Fibroblast of lung (primary cell): ENCODE results near the gene NDUFA11. TPM values are rescaled to one million over a fixed set of nuclear protein-coding genes. Genes with fewer than 3 reads are reported as not detected.

Source experiments
- DNase-seq, 2 donors: peaks; one replicate each; pipeline versions ENCODE4 v3.0.0 to v3.0.0-alpha.2; 2010; ENCODE audit warnings: low read depth in 2 of 2
- H2AFZ ChIP-seq: 2 replicates; pipeline ENCODE4 v1.5.1; 2012; ENCODE audit warnings: low read length, control low read depth, inconsistent platforms
- H3K27ac ChIP-seq: 2 replicates; pipeline ENCODE4 v1.5.1; 2011; ENCODE audit warnings: low read length, control low read depth; ENCODE audit not compliant: insufficient read depth
- H3K27me3 ChIP-seq: 2 replicates; pipeline ENCODE4 v1.5.1; 2011; ENCODE audit warnings: mild to moderate bottlenecking, low read length; ENCODE audit not compliant: control insufficient read depth, insufficient read depth
- H3K36me3 ChIP-seq: 2 replicates; pipeline ENCODE4 v1.5.1; 2011; ENCODE audit warnings: low read length; ENCODE audit not compliant: control insufficient read depth, insufficient read depth
- H3K4me1 ChIP-seq: 2 replicates; pipeline ENCODE4 v1.5.1; 2011; ENCODE audit warnings: low read length; ENCODE audit not compliant: control insufficient read depth, insufficient read depth; ENCODE audit errors: extremely low read depth
- H3K4me2 ChIP-seq: 2 replicates; pipeline ENCODE4 v1.5.1; 2011; ENCODE audit warnings: low read length, control low read depth; ENCODE audit not compliant: insufficient read depth; ENCODE audit errors: extremely low read depth
- H3K4me3 ChIP-seq, 4 experiments: fragments of 200-600 bp in 1 of 4; sonication (generic) in 1 of 4; replicated peaks in 1 of 4; 2 replicates each; pipeline ENCODE4 v1.5.1; 2011 to 2016; ENCODE audit warnings: low read length in 4 of 4, low read depth in 3 of 4, mild to moderate bottlenecking in 3 of 4, control low read depth in 2 of 4, inconsistent platforms in 1 of 4, mixed read lengths in 1 of 4; ENCODE audit not compliant: insufficient read depth in 1 of 4; ENCODE audit errors: control extremely low read depth in 1 of 4
- H3K79me2 ChIP-seq: 2 replicates; pipeline ENCODE4 v1.5.1; 2012; ENCODE audit warnings: mild to moderate bottlenecking, low read length, inconsistent platforms; ENCODE audit not compliant: control insufficient read depth, insufficient read depth
- H3K9ac ChIP-seq: 2 replicates; pipeline ENCODE4 v1.5.1; 2011; ENCODE audit warnings: mild to moderate bottlenecking, low read length, control low read depth; ENCODE audit not compliant: insufficient read depth
- H3K9me3 ChIP-seq: 2 replicates; pipeline ENCODE4 v1.5.1; 2012; ENCODE audit warnings: low read depth, low read length; ENCODE audit not compliant: control insufficient read depth, insufficient read depth
- H4K20me1 ChIP-seq: 2 replicates; pipeline ENCODE4 v1.5.1; 2011; ENCODE audit warnings: low read length; ENCODE audit not compliant: control insufficient read depth, insufficient read depth; ENCODE audit errors: extremely low read depth
- CTCF ChIP-seq, 2 donors: IDR thresholded peaks in 1 of 2; conservative IDR thresholded peaks in 1 of 2; 1 replicate in 1 of 2; 2 replicates in 1 of 2; pipeline ENCODE4 v1.5.1; 2011 to 2012; ENCODE audit warnings: low read length in 2 of 2, control low read depth in 1 of 2, inconsistent platforms in 1 of 2, low read depth in 1 of 2, mild to moderate bottlenecking in 1 of 2
- EZH2 ChIP-seq: IDR thresholded peaks from 2 replicates; pipeline ENCODE4 v1.5.1; 2012; ENCODE audit warnings: low read length, control low read depth, mild to moderate bottlenecking; ENCODE audit errors: missing control alignments
- polyA plus RNA-seq, 2 donors: library from polyadenylated mRNA; depleted of rRNA in 1 of 2; stranded (reverse) in 1 of 2; unstranded in 1 of 2; fragments of >200 nt; gene quantifications; 2 replicates each; pipeline ENCODE4 v1.2.1, GENCODE V29; 2011 to 2012; ENCODE audit warnings: missing spikeins in 1 of 2
- total RNA-seq: library from RNA; depleted of rRNA; stranded (reverse); fragments of >200 nt; gene quantifications from 2 replicates; pipeline ENCODE4 v1.2.1, GENCODE V29; 2014

Gene NDUFA11
- total and polyA plus RNA-seq, 2 donors (not counting 1 experiment from before 2014, with no cell fraction given): 212 to 271 TPM

DNA sequence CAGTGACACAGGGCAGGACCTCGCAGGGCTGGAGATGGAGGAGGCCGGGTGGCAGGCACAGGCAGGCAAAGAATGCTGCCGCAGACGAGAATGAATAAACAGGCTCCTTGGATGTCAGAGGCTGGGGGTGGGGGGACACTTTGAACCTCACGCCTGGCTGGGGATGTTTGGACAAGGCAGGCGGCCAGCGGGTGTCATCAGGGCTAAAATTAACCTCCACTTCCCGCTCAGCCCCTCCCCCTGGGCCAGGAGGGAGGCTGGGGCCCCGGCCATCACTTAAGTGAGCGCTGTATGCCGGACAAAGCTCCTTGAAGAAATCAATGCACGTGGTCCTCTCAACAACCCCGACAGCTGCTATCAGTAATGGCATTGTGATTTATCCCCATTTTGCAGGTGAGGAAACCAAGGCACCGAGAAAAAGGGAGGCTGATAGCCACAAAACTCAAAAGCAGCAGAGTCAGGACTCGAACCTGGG, 22.9 kb downstream of the NDUFA11 start:
- no peak overlapping the region for H3K9ac ChIP-seq
- TF ChIP-seq CTCF (conservative IDR thresholded peaks at IDR 0.05 in 1 of 2, IDR thresholded peaks at IDR 0.05 in 1 of 2; ENCODE audit: low read depth in 1 of 2, low read length in 2 of 2): no peak
- TF ChIP-seq EZH2: no peak
- H3K9me3 ChIP-seq: no peaks in the 10 kb centered on the region
- H3K27ac ChIP-seq: no peak overlapping the region
- H4K20me1 ChIP-seq: no peaks in the 10 kb centered on the region
- no peaks in the 10 kb centered on the region for H3K36me3 ChIP-seq
- no peaks in the 10 kb centered on the region for H3K27me3 ChIP-seq
- H3K4me2 ChIP-seq: peak overlapping the region; percentile 23
- no peaks in the 10 kb centered on the region for H3K79me2 ChIP-seq
- H3K4me3 ChIP-seq: no peak overlapping the region
- H2AFZ ChIP-seq: no peak overlapping the region
- H3K4me1 ChIP-seq: peaks cover 5% of the 10 kb centered on the region
- DNase-seq: peak; percentile 66 to 72

GRCh38 chr19:5880196-5880595, 23.4 kb downstream of the NDUFA11 start:
- no peak for TF ChIP-seq CTCF (conservative IDR thresholded peaks at IDR 0.05 in 1 of 2, IDR thresholded peaks at IDR 0.05 in 1 of 2; ENCODE audit: low read depth in 1 of 2, low read length in 2 of 2)
- TF ChIP-seq EZH2: no peak
- Histone ChIP-seq H3K36me3 (no peaks in the 10 kb centered on the region), H4K20me1 (no peaks in the 10 kb centered on the region), H3K4me3 (no peak overlapping the region), H3K79me2 (no peaks in the 10 kb centered on the region), H3K27ac (no peak overlapping the region), H3K9ac (no peak overlapping the region), H3K4me2 (peak overlapping the region; percentile 64), H3K27me3 (no peaks in the 10 kb centered on the region), H2AFZ (no peak overlapping the region), H3K9me3 (no peaks in the 10 kb centered on the region), H3K4me1 (peaks cover 5% of the 10 kb centered on the region)
- DNase-seq: no peak

GRCh38 chr19:5877882-5878281, 25.7 kb downstream of the NDUFA11 start:
- Histone ChIP-seq H3K4me3 (no peak overlapping the region), H3K4me1 (peaks cover 5% of the 10 kb centered on the region), H3K36me3 (no peaks in the 10 kb centered on the region), H3K27me3 (no peaks in the 10 kb centered on the region), H3K79me2 (no peaks in the 10 kb centered on the region), H4K20me1 (no peaks in the 10 kb centered on the region), H3K9me3 (no peaks in the 10 kb centered on the region), H3K9ac (no peak overlapping the region), H2AFZ (no peak overlapping the region), H3K27ac (no peak overlapping the region), H3K4me2 (no peak overlapping the region)
- TF ChIP-seq CTCF (conservative IDR thresholded peaks at IDR 0.05 in 1 of 2, IDR thresholded peaks at IDR 0.05 in 1 of 2; ENCODE audit: low read depth in 1 of 2, low read length in 2 of 2) (no peak), EZH2 (no peak)
- DNase-seq: no peak
